ENCODE data around the gene CDC14A.

The CDC14A gene

DNA sequence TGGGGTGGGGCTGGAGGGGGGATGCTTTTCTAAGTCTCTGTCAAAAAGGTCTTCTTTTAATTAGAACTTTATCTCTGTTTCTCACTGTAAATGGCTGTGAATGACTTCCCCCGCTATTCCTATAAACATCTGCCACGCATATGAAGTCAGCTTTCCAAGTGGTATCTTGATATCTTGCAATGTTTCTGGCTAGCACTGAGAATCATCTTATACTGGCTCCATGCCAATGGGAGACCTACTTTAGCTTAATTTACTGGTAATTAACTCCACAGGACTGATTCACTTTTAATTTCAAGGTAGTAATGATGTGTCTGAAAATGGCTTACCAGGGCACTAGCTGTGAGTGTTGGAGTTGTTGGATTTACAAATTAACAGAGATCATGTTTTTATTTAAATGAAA, 190.0 kb downstream of the CDC14A start:
- no peak for DNase-seq

- DNase-seq = peak in 2 of 5 experiments; percentile 6 to 66
Observed at GRCh38 chr1:100543640-100544039, 191.3 kb downstream of the CDC14A start.

- no peak for DNase-seq
Observed at GRCh38 chr1:100544791-100545190, 192.5 kb downstream of the CDC14A start.

DNA sequence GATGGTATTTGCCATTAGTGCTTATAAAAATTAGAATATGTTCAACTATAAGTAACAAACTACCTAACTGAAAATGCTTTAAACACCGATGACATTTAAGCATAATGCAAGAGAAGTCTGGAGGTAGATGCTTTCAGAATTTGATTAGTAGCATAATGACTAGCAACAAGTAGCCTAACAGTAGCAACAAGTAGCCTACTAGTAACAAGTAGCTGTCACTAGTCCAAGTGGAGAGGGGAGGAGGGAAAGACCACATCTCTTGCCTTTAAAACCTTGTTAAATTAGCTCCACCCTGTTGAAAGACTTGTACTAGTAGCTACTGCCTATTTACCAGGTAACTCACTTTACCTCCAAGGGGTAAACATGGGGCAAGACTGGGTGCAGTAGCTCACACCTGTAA, 193.5 kb downstream of the CDC14A start:
- no peak for DNase-seq

- DNase-seq = no peak
Observed at GRCh38 chr1:100552031-100552430, 199.7 kb downstream of the CDC14A start.

- no peak for DNase-seq
Observed at GRCh38 chr1:100552922-100553321, 200.6 kb downstream of the CDC14A start.

GRCh38 chr1:100556181-100556580, 203.9 kb downstream of the CDC14A start:
- DNase-seq = no peak

GRCh38 chr1:100556925-100557605, 204.8 kb downstream of the CDC14A start:
- DNase-seq = no peak

- no peak for DNase-seq
Observed at GRCh38 chr1:100557606-100557953, 205.3 kb downstream of the CDC14A start.

GRCh38 chr1:100565533-100565932, 213.2 kb downstream of the CDC14A start:
- no peak for DNase-seq

DNA sequence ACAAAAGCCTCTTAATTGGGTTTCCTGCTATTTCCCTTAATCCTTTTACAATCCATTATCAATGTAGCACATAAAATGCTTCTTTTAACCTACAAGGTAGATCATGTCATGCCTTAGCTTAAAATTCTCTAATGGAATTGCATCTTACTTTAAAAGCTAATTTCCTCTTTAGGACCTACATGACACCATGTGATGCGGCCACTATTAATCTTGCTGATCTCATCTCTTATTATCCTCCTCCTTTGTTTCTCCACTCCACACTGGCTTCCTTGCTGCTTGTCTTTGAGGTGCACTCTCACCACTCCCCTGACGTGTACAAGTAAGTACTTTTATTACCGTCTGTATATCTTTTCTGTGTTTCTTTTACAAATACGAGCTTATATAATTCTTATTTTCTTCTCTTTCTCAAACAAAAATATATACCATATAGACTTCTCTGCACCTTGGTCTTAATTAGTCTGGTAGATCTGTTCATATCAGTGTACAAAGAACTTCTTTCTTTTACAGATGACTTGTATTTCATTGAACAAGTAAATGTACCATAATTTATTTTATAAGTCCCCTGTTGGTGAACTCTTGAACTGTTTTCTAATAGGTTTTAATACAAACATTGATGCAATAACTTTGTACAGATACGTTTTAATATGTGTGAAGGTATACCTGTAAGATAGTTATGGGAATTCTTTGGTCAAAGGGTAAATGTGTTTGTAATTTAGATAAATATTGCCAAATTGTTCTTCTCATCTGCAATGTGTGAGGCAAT, 213.8 kb downstream of the CDC14A start:
- no peak for DNase-seq

- DNase-seq = no peak
Observed at GRCh38 chr1:100567062-100567461, 214.8 kb downstream of the CDC14A start.
